ENCODE data around the gene EFCAB6.

EFCAB6 gene, protein sequence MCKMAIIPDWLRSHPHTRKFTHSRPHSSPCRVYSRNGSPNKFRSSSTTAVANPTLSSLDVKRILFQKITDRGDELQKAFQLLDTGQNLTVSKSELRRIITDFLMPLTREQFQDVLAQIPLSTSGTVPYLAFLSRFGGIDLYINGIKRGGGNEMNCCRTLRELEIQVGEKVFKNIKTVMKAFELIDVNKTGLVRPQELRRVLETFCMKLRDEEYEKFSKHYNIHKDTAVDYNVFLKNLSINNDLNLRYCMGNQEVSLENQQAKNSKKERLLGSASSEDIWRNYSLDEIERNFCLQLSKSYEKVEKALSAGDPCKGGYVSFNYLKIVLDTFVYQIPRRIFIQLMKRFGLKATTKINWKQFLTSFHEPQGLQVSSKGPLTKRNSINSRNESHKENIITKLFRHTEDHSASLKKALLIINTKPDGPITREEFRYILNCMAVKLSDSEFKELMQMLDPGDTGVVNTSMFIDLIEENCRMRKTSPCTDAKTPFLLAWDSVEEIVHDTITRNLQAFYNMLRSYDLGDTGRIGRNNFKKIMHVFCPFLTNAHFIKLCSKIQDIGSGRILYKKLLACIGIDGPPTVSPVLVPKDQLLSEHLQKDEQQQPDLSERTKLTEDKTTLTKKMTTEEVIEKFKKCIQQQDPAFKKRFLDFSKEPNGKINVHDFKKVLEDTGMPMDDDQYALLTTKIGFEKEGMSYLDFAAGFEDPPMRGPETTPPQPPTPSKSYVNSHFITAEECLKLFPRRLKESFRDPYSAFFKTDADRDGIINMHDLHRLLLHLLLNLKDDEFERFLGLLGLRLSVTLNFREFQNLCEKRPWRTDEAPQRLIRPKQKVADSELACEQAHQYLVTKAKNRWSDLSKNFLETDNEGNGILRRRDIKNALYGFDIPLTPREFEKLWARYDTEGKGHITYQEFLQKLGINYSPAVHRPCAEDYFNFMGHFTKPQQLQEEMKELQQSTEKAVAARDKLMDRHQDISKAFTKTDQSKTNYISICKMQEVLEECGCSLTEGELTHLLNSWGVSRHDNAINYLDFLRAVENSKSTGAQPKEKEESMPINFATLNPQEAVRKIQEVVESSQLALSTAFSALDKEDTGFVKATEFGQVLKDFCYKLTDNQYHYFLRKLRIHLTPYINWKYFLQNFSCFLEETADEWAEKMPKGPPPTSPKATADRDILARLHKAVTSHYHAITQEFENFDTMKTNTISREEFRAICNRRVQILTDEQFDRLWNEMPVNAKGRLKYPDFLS (N-terminal part only)

DNA sequence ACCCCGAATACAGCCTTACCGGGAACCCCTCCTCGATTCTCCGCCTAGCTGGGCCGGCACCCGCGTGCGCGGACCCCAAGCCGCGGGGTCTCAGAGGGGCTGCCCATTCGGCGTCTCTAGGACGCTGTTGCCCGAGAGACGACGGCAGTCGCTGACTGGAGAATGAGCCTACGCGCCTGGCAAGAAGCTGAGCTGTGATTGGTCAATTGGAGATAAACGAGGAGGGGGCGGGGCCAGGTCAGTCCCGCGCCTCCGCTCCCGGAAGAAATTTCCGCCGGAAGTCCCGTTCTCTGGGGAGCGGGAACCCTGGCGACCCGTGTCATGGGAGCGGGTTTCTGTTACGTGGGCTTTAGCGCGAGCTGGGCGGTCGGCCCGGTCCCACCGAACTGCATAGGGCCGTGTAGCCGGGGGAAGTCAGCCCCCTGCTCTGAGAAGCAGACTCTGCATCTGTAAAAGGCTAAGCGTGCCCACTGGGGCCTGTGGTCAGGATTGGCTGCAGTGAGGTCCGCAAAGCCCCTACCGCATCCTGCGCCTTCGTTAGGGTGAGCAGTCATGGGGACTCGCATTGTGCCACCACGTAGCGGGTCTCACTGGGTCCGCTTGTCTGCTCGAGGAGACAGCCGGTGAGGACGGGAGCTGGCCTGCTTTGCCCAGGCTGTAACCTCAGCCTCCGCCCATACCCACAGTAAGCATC is at the start of gene EFCAB6:
EFCAB6 (minus strand) TSS at position 157 of the 694 bp plus-strand sequence. CDS start 29,987 bp downstream, outside the sequence.
- DNase-seq (ENCODE audit: low spot score): peak; percentile 94
- in situ Hi-C loops (cut with MboI; ENCODE audit: low pct_unique_long_range_greater_than_20kb, low sequenced_read_pairs, unreplicated experiment): no loop called here
- TF ChIP-seq, protein P1, sequence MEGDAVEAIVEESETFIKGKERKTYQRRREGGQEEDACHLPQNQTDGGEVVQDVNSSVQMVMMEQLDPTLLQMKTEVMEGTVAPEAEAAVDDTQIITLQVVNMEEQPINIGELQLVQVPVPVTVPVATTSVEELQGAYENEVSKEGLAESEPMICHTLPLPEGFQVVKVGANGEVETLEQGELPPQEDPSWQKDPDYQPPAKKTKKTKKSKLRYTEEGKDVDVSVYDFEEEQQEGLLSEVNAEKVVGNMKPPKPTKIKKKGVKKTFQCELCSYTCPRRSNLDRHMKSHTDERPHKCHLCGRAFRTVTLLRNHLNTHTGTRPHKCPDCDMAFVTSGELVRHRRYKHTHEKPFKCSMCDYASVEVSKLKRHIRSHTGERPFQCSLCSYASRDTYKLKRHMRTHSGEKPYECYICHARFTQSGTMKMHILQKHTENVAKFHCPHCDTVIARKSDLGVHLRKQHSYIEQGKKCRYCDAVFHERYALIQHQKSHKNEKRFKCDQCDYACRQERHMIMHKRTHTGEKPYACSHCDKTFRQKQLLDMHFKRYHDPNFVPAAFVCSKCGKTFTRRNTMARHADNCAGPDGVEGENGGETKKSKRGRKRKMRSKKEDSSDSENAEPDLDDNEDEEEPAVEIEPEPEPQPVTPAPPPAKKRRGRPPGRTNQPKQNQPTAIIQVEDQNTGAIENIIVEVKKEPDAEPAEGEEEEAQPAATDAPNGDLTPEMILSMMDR (IDR thresholded peaks at IDR 0.05; ENCODE audit: extremely low read depth, insufficient read depth, missing control alignments): no peak

DNA sequence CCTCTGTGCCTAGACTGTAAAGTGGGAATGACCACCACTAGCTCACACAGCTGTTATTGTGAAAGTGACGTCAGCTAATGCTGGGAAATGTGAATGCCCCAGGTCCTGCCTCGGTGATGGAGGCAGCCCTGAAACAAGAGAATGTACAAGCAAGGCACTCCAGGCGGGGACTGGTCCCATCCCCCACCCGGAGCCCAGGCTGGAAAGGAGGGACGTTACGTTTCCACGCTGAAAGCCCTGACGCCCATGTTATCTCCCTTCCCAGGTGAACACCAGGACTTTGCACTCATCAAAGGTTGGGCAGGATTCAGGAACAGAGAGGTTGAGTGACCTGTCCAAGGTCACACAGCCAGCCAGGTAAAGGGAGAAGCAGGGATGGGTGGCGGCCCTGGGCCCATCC is 49.4 kb upstream of the EFCAB6 start:
- no peak for DNase-seq (ENCODE audit: low spot score)
- TF ChIP-seq, protein P1 (IDR thresholded peaks at IDR 0.05; ENCODE audit: extremely low read depth, insufficient read depth, missing control alignments): no peak
- in situ Hi-C loops (cut with MboI; ENCODE audit: low pct_unique_long_range_greater_than_20kb, low sequenced_read_pairs, unreplicated experiment): no loop called here

DNA sequence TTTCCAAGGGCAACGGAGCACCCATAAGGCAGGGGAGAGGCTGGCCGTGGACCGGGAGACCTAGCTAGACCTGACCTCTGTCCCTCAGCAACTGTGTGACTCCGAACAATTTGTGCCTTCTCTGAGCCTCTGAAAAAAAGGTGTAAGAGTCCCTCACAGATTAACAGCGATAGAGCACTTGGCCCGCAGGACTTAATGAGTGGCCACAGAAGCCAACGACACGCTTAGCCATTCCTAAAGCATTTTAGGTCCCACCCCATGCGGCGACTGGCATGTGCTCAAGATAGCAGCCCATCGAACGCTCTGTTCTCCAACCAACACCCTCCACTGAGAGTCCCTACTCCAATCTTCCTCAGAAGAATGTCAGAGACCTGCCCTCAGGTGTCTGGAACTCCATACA is 48.7 kb upstream of the EFCAB6 start:
- in situ Hi-C loops (cut with MboI; ENCODE audit: low pct_unique_long_range_greater_than_20kb, low sequenced_read_pairs, unreplicated experiment): no loop called here
- DNase-seq (ENCODE audit: low spot score): no peak
- TF ChIP-seq, protein P1 (IDR thresholded peaks at IDR 0.05; ENCODE audit: extremely low read depth, insufficient read depth, missing control alignments): no peak

DNA sequence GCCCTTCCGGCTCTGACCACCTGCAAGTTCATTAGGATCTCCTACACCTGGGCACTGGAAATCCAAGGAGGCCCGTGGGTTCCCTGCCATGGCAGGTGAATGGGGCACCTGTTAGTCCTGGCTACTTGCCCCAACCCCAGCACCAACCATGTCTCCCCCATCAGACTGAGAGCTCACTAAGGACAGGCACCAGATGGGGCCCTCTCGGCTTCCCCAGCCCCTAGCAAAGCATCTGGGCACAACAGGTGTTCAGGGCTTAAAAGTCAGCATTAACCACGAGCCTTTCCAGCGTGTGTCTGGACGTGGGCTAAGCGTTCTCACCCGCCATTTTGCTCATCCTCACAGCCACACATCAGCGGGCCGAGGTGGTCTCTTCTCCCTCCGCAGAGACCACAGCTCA is 48.0 kb upstream of the EFCAB6 start:
- TF ChIP-seq, protein P1 (IDR thresholded peaks at IDR 0.05; ENCODE audit: extremely low read depth, insufficient read depth, missing control alignments): no peak
- DNase-seq (ENCODE audit: low spot score): no peak
- in situ Hi-C loops (cut with MboI; ENCODE audit: low pct_unique_long_range_greater_than_20kb, low sequenced_read_pairs, unreplicated experiment): no loop called here

DNA sequence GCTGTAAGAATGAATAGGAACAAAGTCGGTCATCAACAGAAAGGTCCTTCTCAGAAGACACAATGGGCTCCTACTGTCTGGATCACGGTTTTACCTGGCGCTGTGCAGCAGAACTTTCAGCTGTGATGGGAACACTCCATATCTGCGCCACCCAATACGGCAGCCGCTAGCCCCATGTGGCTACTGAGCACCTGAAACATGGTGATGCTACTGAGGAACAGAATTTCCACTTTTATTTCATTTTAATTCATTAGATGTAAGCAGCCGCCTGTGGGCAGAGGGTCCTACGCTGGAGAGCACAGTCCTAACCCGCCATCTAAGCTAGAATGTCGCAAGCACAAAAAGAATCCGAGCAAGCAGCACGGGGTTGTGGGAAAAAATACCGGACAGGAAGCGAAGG is 47.5 kb upstream of the EFCAB6 start:
- no peak for DNase-seq (ENCODE audit: low spot score)
- in situ Hi-C loops (cut with MboI; ENCODE audit: low pct_unique_long_range_greater_than_20kb, low sequenced_read_pairs, unreplicated experiment): no loop called here
- TF ChIP-seq, protein P1 (IDR thresholded peaks at IDR 0.05; ENCODE audit: extremely low read depth, insufficient read depth, missing control alignments): no peak
